GM23248 (cell line): ENCODE data around the gene ARPC5.

Source experiments
- EZH2 ChIP-seq: fragments of 200-600 bp; sonication (generic); IDR thresholded peaks from 2 replicates; pipeline ENCODE4 v1.6.1; 2018; ENCODE audit warnings: antibody characterized with exemption, mild to moderate bottlenecking; ENCODE audit not compliant: insufficient read depth, poor library complexity, severe bottlenecking
- EZH2phosphoT487 ChIP-seq: fragments of 200-600 bp; sonication (generic); IDR thresholded peaks from 2 replicates; pipeline ENCODE4 v1.6.1; 2018; ENCODE audit warnings: antibody characterized with exemption, moderate library complexity, mild to moderate bottlenecking, low read depth; ENCODE audit not compliant: insufficient read depth

DNA sequence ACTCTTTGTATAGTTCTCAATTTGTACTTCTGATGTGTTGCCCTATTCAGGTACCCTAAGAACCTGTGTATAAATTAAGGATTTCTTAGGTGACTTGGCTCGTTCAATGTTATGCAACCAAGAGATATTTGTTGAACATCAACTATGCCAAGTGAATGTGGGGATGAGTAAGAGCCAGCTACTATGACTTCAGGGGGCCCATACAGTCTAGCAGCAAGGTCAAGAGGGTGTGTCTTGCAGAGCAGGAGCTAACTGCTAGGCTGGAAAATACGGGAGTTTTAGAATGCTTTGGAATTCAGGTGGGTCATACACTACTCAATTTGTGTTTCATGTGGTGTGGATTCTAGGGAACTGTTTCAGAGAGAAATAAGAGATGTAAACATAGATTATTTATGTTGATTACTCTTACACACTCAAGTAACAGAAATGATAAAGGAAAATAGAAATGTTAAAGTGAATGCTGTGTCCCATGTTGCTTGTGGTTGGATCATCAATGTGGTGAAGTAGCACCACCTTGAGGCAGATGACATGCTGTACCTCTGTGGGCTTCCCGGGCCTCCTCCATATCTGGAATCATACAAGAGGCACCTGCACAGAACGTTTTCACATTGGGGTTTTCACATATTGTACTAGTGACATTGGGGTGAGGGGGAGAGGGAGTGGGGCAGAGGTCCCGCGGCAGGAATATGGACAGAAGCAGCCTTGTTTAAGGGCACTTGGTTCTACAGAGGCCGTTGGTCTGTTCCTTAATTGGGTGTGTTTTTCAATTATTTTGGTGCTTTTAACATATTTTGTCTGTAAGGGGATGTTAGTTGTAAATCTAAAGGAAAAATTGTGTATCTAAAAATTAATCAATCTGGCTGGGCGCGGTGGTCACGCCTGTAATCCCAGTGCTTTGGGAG lies 12.4 kb downstream of the ARPC5 start:
- no peak for TF ChIP-seq EZH2phosphoT487
- no peak for TF ChIP-seq EZH2
